ENCODE data around the gene PDE3A. TPM values are rescaled to one million over a fixed set of nuclear protein-coding genes. Genes with fewer than 3 reads are reported as not detected.

Gene PDE3A
- total RNA-seq, 1 experiment from 2014 or later, result 0.12 TPM

GRCh38 chr12:20415028-20415427 is 46.7 kb downstream of the PDE3A start (continued):
- TF ChIP-seq SP1 (IDR thresholded peaks at IDR 0.05; ENCODE audit: low read depth), result no peak

- Histone ChIP-seq H3K27me3 (ENCODE audit: insufficient read depth, low read length) (no peaks in the 10 kb centered on the region), H3K9ac (ENCODE audit: low read length) (no peak overlapping the region), H3K36me3 (ENCODE audit: control insufficient read depth in 1 of 2, insufficient read depth in 2 of 2, low read length in 2 of 2) (no peaks in the 10 kb centered on the region), H3K79me2 (ENCODE audit: insufficient read depth, low read length) (no peaks in the 10 kb centered on the region), H3K4me3 (replicated peaks in 1 of 2; ENCODE audit: low read depth in 1 of 2, low read length in 2 of 2) (no peak overlapping the region), H4K20me1 (ENCODE audit: insufficient read depth) (no peaks in the 10 kb centered on the region), H3K4me1 (ENCODE audit: control insufficient read depth in 1 of 2, insufficient read depth in 2 of 2, low read length in 2 of 2) (no peaks in the 10 kb centered on the region), H3K9me2 (ENCODE audit: insufficient read depth) (no peaks in the 10 kb centered on the region), H2AFZ (ENCODE audit: low read depth, low read length, poor library complexity, severe bottlenecking) (no peak overlapping the region), H3K27ac (ENCODE audit: low read depth, low read length) (no peak overlapping the region), H3K9me3 (ENCODE audit: control insufficient read depth in 1 of 2, insufficient read depth in 1 of 2, low read depth in 1 of 2, low read length in 2 of 2) (no peaks in the 10 kb centered on the region), H3K4me2 (ENCODE audit: low read length) (no peak overlapping the region)
- no TSS peak for BruUV-seq (replicated peaks)
- ChIA-PET RAD21 (ENCODE audit: low non-redundant PET in 1 of 2, low total read pairs in 2 of 2, uncharacterized antibody in 2 of 2, unreplicated experiment in 2 of 2) (no interaction called here), POLR2A (no interaction called here), CTCF (no interaction called here)
- ATAC-seq, result no peak
- intact Hi-C loops (cut with micrococcal nuclease), result no loop called here
- DNase-seq (ENCODE audit: low read depth, low spot score), result no peak
- no peak for TF ChIP-seq TCF7L2 (IDR thresholded peaks at IDR 0.05; ENCODE audit: borderline replicate concordance, extremely low read depth, insufficient read depth, insufficient read length)
- TF ChIP-seq MAX (IDR thresholded peaks at IDR 0.05), result no peak
- no peak for TF ChIP-seq EGR1 (IDR thresholded peaks at IDR 0.05; ENCODE audit: low read depth)
- TF ChIP-seq YY1 (IDR thresholded peaks at IDR 0.05; ENCODE audit: extremely low read depth, insufficient replicate concordance, low read depth, low read length), result no peak
- no peak for TF ChIP-seq POLR2A (IDR thresholded peaks at IDR 0.05; ENCODE audit: borderline replicate concordance, extremely low read depth, insufficient read depth, insufficient read length)
- no peak for TF ChIP-seq REST (IDR thresholded peaks at IDR 0.05; ENCODE audit: low read depth)
- TF ChIP-seq ZBTB33 (IDR thresholded peaks at IDR 0.05; ENCODE audit: extremely low read depth, insufficient replicate concordance, low read length), result no peak
- no peak for TF ChIP-seq POLR2AphosphoS5 (IDR thresholded peaks at IDR 0.05; ENCODE audit: low read depth, low read length)
- TF ChIP-seq FOSL1 (IDR thresholded peaks at IDR 0.05; ENCODE audit: low read depth), result no peak
- no peak for TF ChIP-seq EZH2phosphoT487 (IDR thresholded peaks at IDR 0.05; ENCODE audit: borderline replicate concordance)
Measured at GRCh38 chr12:20415641-20416040, 47.3 kb downstream of the PDE3A start.

All from HCT116 (cell line).